AG09319 (cell line): ENCODE results near the gene ANKRD34A.

Source experiments
- DNase-seq: peaks from one replicate; pipeline ENCODE4 v3.0.0-alpha.2; 2010; ENCODE audit warnings: low read depth; ENCODE audit errors: extremely low read depth
- CTCF ChIP-seq: IDR thresholded peaks from 2 replicates; pipeline ENCODE4 v1.5.1; 2011; ENCODE audit warnings: low read depth, mild to moderate bottlenecking, inconsistent platforms, low read length, moderate library complexity

Gene ANKRD34A

GRCh38 chr1:145977016-145977415 lies 12.6 kb upstream of the ANKRD34A start:
- TF ChIP-seq CTCF = no peak

GRCh38 chr1:145975216-145975615 lies 10.8 kb upstream of the ANKRD34A start:
- DNase-seq = no peak
- no peak for TF ChIP-seq CTCF

More at GRCh38 chr1:145977016-145977415, 12.6 kb upstream of the ANKRD34A start:
- no peak for DNase-seq

GRCh38 chr1:145974721-145975120 lies 10.3 kb upstream of the ANKRD34A start:
- no peak for DNase-seq
- TF ChIP-seq CTCF = no peak

GRCh38 chr1:145972580-145972979 lies 8.2 kb upstream of the ANKRD34A start:
- DNase-seq = no peak

GRCh38 chr1:145967288-145967687 lies 2.9 kb upstream of the ANKRD34A start:
- no peak for DNase-seq
- no peak for TF ChIP-seq CTCF

More at GRCh38 chr1:145972580-145972979, 8.2 kb upstream of the ANKRD34A start:
- TF ChIP-seq CTCF = no peak

GRCh38 chr1:145965119-145965744 lies 857 bp upstream of the ANKRD34A start:
- DNase-seq = no peak
- TF ChIP-seq CTCF = no peak

- no peak for DNase-seq
- TF ChIP-seq CTCF = no peak
Observed at GRCh38 chr1:145963265-145964019, 933 bp downstream of the ANKRD34A start.
